ENCODE results near the gene GYPA. TPM values are rescaled to one million over a fixed set of nuclear protein-coding genes. Genes with fewer than 3 reads are reported as not detected.
"Not testable (repeated sequence)": the region's sequence is repeated elsewhere in the genome, so short reads cannot be mapped to it uniquely, and the experiment has no call there.

The GYPA gene
- polyA plus RNA-seq (ENCODE audit: insufficient read depth in 1 of 5, insufficient read length in 5 of 5, low replicate concordance in 1 of 5) = 10 to 100 TPM in 1 of 5 donors, 1 to 10 TPM in 4; 6.5 to 26.4 (median 7.2) TPM
- long read RNA-seq, donor 1, partial matches to known transcripts = 0 of 1 reads
- long read RNA-seq, donor 1, other reads (novel, unspliced or antisense) = 0 of 1 reads
- long read RNA-seq, donor 2, partial matches to known transcripts = 0 of 2 reads
- long read RNA-seq, donor 2, other reads (novel, unspliced or antisense) = 0 of 2 reads
- long read RNA-seq, donor 3, partial matches to known transcripts = 0 of 2 reads
- long read RNA-seq, donor 3, other reads (novel, unspliced or antisense) = 0 of 2 reads
- long read RNA-seq, donor 4, partial matches to known transcripts = 0 of 1 reads
- long read RNA-seq, donor 4, other reads (novel, unspliced or antisense) = 0 of 1 reads
- long read RNA-seq, donor 5, transcript GYPA-213 (7 exons, 2,695 nt) = major isoform, 12 of 12 reads
- long read RNA-seq, donor 5, partial matches to known transcripts = 0 of 12 reads
- long read RNA-seq, donor 5, other reads (novel, unspliced or antisense) = 0 of 12 reads
- long read RNA-seq, donor 6, partial matches to known transcripts = 0 of 2 reads
- long read RNA-seq, donor 6, other reads (novel, unspliced or antisense) = 0 of 2 reads
- long read RNA-seq, donor 7, transcript GYPA-213 (7 exons, 2,695 nt) = major isoform, 5 of 5 reads
- long read RNA-seq, donor 7, partial matches to known transcripts = 0 of 5 reads
- long read RNA-seq, donor 7, other reads (novel, unspliced or antisense) = 0 of 5 reads
- long read RNA-seq, donor 8 = 0 reads

DNA sequence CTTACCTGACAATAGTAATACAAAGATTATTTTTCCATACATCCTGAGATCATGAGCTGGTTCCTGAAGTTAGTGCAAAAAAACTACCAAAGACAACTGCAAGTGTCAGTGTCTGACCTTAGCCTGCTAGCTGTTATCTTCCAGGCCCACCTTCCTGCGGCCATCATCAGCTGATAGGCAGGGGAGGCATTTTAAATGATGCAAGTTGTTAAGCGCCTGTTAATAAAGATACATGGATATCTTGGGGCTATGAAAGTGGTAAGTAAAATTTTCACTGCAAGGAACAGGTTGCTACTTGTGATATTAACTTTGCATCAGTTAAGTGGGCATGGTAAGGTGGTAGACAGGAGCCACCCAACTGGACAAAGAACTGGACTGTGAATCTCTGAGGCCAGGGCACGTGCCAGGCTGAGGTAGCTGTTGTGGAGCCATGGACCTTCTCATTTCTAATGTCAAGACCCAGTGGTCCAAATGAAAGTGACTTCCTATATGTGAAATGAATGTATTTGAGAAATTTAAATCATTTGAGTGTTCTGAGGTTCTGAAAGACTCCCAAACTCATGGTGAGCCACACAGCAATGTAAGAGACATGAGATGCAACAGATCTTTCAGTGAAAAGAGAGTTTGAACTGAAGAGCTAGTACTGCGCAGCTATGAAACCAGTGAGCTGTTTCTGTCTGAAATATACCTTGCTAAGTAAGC, at the start of gene GYPA:
Gene GYPA (minus strand): TSS at position 125 of the 702 bp plus-strand sequence. CDS start 83 bp downstream, at position 42.
- not testable (repeated sequence) for DNase-seq

DNA sequence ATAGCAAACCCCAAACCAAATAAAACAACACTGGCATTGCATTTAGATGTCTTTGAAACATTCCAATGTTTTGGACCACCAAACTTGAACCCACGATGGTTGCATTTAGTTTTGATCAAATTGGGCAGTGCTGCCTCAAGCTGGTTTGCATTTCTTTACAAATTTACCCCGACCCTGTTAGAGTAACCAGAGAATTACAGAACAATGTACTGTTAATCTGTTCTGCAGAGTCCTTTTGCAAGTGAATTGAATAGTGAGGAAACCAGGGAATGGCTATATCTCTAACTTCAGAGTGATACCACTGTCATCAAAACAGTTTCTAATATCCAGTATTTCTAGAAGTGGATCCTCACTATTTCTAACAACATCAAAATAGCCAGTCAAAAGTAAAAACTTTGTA, 49.5 kb upstream of the GYPA start:
- no peak for DNase-seq

- no peak for DNase-seq
Observed at GRCh38 chr4:144189121-144189520, 48.6 kb upstream of the GYPA start.

DNA sequence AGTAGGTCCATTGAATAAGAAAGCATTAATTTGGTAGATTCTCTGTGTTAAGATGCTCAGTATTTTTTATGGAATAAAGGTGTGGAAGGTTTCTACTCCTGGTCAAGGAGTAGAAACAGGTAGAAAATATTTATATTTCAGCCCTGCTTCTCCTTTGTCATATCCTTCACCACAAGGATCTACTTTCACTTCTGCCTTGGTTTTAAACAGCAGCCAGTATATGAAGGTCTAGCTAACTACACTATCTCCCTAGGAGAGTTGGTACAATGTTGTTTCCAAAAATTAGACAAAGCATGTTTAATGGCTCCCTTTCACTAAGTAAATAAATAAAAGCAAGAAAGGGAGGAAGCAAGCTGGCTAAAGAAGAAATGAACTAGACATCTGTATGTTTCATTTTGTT, 44.6 kb upstream of the GYPA start:
- no peak for DNase-seq

GRCh38 chr4:144183165-144183564, 42.6 kb upstream of the GYPA start:
- DNase-seq = no peak

- DNase-seq = no peak
Observed at GRCh38 chr4:144181391-144181790, 40.9 kb upstream of the GYPA start.

- DNase-seq = no peak
Observed at GRCh38 chr4:144179152-144179739, 38.7 kb upstream of the GYPA start.

DNA sequence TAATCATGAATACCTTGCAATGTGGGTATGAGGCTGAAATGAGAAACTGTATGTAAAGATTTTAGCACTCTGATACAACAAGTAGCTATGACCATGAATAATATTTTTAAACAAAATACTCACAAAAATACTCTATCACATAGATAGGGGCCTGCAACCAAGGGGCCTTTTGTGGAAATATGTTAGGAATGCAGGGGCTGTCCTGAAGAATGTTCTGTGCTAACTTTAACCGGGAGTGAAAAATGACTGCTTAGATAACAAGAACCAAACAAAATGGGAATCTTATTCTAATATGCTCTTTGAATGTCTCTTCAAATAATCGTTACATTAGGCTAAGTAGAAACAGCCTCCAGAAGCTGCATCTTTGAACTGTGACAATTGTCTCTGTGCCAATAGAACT, 37.9 kb upstream of the GYPA start:
- DNase-seq = no peak

- no peak for DNase-seq
Observed at GRCh38 chr4:144176476-144176875, 36.0 kb upstream of the GYPA start.

DNA sequence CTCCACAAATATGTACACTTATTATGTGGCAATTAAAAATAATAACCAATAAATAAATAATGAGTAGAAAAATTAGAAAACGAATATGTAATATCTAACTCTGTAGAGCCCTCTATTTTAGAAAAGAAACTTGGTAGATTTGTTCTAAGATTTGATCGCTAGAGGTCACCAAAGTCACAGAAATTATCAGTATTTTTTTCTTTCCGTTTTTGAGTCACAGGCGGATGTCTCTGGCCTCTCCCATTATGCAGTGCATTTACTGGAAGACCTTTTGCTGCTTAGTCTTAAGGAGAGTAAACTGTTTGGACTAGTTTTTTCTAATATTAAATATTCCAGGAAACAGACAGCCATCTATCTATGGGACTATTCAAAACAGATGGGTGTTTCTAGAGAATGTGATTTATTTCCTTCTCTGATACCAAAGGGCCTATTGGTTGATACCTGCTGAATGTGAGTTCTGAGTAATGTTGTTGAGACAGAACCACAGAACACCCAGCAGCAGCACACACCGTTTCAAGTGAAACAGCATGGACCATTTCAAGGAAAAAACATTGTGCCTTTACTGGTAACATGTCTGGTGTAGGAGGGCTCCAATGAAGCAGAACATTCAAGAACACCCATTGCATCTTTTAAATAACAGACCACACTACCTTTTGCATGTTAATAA, 34.0 kb upstream of the GYPA start:
- DNase-seq = peak; percentile 38 to 52

DNA sequence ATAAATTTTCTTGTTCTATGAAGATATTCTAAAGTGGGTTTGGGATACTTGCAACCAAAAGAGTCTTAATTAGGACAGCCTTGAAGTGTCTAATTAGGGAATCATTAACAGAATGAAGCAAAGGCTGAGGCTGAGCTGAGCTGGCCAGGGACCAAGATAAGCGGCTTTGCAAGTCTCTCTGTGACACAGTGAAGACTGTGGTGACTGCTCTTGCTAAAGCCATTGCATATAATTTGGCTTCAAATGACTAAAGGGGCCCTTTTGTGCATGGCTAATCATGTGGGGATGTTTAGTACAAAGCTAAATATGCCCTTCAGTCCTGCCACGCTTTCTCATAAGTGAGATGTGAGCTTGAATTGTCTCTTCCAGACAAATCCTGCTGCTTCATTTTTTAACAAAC, 31.2 kb upstream of the GYPA start:
- no peak for DNase-seq

DNA sequence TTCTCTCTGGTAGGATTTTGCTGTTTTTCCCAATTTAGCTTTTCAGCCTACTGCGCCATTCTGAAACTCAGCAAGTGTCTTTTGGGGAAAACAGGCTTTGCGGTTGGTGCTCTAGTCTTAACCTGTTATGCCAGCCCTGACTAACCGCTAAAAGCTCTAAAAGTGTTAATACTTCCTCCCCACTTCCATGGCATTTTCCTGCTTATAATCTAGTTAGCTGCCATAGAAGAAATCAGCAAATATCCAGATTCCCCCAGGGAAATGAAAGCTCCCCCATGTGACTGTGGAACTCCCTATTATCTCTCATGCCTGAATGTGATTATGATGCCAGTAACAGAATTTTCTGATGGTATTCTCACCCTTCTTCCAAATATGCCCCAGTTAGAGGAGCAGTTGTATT, 28.7 kb upstream of the GYPA start:
- DNase-seq = no peak

- DNase-seq = no peak
Observed at GRCh38 chr4:144154044-144154443, 13.5 kb upstream of the GYPA start.

DNA sequence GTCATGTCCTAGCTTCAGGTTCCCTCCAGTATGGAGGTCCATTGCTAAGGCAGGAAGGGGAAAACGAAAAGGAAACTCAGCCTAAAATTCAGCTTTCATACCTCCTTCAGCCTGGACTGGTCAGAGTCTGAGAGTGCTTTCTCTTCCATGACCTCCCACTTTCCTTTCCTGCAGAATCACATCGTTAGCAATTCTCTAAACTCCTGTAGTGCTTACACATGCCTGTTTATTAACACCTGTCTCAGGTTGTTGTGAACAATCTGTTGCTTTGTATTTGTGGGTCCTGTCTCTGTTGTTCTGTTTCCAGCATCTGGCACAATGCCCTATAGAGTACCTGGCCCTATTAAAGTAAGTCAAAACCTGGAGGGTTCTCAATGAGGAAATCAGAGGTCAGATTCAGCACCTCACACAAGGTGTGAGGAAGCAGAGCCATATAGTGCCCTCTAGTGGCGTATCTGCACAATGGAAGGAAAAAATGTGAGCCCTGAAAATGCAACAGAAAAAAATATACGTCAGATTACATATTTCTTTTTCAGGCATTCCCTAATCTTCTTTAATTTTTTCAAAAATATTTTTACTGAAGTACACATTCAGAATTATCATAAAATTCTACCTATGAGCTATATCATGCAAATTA, 2.3 kb upstream of the GYPA start:
- DNase-seq = peak in 1 of 2 donors; percentile 7

DNA sequence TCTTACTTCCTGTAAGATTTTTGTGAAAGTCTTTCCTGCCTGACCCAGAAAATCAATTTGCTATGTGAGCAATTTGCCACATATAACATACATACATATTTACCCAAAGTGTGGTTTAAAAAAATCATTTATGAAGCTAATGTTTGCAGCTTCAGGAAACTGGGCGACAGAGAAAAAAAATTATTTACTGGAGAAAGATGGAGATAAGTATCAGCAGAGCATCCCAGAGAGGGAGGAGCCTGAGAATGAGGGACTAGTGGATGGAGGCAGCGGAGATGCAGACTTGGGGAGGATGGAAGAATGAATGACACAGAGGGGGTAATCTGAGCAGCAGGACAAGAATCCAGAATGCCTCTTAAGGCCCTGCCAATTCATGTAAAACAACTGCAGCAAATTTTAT, 975 bp upstream of the GYPA start:
- no peak for DNase-seq

GRCh38 chr4:144139991-144140390, 527 bp downstream of the GYPA start:
- DNase-seq = not testable (repeated sequence)

GRCh38 chr4:144139547-144139946, 971 bp downstream of the GYPA start:
- DNase-seq = not testable (repeated sequence)

- not testable (repeated sequence) for DNase-seq
Observed at GRCh38 chr4:144138239-144138638, 2.3 kb downstream of the GYPA start.

DNA sequence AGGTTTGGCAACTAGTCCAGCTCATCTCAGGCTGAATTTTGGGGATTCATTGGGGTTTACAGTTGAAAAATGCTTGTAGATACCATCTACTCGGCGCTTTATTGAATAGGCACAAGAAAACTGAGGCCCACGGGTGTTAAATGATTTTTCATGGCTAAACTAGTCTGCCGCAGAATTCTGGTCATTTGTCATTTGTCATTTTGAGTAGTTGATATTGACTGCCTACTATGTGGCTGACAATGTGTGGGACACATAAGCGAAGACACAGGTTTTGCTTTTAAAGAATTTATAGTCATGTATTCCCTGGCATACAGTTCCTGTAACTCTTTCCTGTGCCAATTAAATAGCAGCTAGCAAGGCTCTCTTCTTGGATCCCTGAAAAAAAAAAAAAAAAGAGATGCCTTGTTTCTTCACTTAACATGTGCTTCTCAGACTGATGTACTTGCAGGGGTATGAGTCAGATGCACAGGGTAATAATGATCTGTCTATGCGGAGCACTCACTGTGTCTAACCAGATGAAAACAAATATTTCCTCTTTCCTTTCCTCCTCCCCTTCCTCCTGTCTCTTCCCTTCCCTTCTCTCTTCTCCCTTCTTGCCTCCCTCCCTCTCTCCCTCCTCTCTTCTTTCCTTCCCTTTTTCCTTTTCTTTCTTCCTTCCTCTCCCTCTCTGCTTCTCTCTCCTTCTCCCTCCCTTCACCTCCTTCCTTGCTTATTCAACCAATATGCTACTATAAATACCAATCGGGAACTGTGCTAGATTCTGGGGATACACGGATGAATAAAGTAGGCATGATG, 3.2 kb downstream of the GYPA start:
- DNase-seq = not testable (repeated sequence)

DNA sequence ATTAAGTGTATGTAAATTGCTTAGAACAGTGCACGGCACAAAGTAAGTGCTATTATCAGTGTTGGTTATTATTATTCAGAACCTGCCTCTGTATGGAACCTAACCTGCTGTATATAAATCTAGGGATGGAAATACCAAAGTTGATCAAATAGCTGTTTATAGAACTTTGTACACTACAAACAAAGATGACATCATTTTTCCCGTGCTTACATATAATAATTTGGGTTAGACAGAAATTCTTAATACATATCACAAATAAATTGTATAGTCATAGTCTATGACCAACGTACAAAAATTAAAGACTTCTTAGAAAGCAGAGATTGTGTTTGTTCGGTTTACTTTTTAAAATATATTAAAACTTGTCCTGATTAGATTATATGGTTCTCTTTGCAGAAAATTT, 4.3 kb downstream of the GYPA start:
- not testable (repeated sequence) for DNase-seq
